ENCODE measurements around the gene IQGAP2.

DNA sequence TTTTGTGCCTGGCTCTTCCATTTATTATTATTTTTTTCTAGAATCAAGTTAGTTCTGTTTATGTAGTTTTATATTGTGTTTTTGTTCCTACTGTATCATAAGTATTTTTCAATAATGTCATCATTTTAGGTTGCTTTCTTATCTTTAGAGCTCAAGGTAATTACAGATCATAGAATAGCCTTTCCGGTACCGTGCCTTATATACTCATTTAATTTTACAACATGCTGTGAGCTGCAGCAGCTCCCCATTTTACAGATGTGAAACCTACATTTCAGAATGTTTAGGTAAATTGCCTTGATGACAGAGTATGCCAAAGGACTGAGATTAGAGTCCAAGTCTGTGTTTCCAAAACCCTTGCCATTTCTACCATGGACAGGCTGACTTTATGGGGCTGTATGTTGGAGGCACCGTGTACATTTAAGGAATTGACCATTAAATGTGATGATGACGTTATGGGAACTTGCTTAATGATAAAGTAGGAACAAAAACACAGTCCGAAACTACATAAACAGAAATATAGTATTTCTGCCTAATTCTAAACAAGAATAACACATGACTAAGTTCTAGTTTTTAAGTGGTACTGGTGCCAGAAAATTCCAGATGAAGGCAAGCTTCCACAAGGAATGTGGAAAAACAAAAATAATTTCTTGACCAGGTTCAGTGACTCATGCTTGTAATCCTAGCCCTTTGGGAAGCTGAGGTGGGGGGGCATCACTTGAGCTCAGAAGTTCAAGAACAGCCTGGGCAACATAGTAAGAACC is 97.7 kb downstream of the IQGAP2 start:
- TF ChIP-seq, protein P1, sequence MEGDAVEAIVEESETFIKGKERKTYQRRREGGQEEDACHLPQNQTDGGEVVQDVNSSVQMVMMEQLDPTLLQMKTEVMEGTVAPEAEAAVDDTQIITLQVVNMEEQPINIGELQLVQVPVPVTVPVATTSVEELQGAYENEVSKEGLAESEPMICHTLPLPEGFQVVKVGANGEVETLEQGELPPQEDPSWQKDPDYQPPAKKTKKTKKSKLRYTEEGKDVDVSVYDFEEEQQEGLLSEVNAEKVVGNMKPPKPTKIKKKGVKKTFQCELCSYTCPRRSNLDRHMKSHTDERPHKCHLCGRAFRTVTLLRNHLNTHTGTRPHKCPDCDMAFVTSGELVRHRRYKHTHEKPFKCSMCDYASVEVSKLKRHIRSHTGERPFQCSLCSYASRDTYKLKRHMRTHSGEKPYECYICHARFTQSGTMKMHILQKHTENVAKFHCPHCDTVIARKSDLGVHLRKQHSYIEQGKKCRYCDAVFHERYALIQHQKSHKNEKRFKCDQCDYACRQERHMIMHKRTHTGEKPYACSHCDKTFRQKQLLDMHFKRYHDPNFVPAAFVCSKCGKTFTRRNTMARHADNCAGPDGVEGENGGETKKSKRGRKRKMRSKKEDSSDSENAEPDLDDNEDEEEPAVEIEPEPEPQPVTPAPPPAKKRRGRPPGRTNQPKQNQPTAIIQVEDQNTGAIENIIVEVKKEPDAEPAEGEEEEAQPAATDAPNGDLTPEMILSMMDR (IDR thresholded peaks at IDR 0.05): no peak
- TF ChIP-seq POLR2A (IDR thresholded peaks at IDR 0.05): no peak

Measured in testis (tissue), 2 donors.